ENCODE measurements around the gene UBASH3A. TPM values are rescaled to one million over a fixed set of nuclear protein-coding genes. Genes with fewer than 3 reads are reported as not detected.
A peak's percentile ranks its signal among the peaks of the same experiment; 100 is the strongest.
"Not testable (repeated sequence)": the region's sequence is repeated elsewhere in the genome, so short reads cannot be mapped to it uniquely, and the experiment has no call there.

UBASH3A gene
- total RNA-seq, 3 donors from 2014 or later: 0.60 to 2.5 (median 1.8) TPM

GRCh38 chr21:42467140-42467983, 63.7 kb downstream of the UBASH3A start:
- Histone ChIP-seq H3K4me1 (ENCODE audit: low read depth) (peaks cover 52% of the 10 kb centered on the region), H3K36me3 (ENCODE audit: low read depth) (no peaks in the 10 kb centered on the region), H3K9me3 (no peaks in the 10 kb centered on the region), H3K4me3 (no peak overlapping the region)
- no peak for TF ChIP-seq CTCF (IDR thresholded peaks at IDR 0.05)
- ATAC-seq: no peak
- intact Hi-C loops (cut with DNase I, micrococcal nuclease): loop anchor here in 1 of 2 donors (10.0 kb wide), 1 partner anchor 47 kb away; the partner anchor contains the start of gene SLC37A1
- DNase-seq: peak; percentile 43 to 54 (median 46)

- DNase-seq: no peak
- Histone ChIP-seq H3K36me3 (ENCODE audit: low read depth) (no peaks in the 10 kb centered on the region), H3K9me3 (no peaks in the 10 kb centered on the region), H3K4me3 (no peak overlapping the region), H3K4me1 (ENCODE audit: low read depth) (peaks cover 49% of the 10 kb centered on the region)
- no peak for TF ChIP-seq CTCF (IDR thresholded peaks at IDR 0.05)
- intact Hi-C loops (cut with DNase I, micrococcal nuclease): loop anchor here in 1 of 2 donors (10.0 kb wide), 1 partner anchor 46 kb away; the partner anchor contains the start of gene SLC37A1
- peak; percentile 59 for ATAC-seq
Observed at GRCh38 chr21:42468491-42469131, 64.9 kb downstream of the UBASH3A start.

- no peaks in the 10 kb centered on the region for H3K36me3 ChIP-seq (ENCODE audit: low read depth)
- peak in 2 of 3 donors; percentile 30 to 66 for DNase-seq
- H3K4me1 ChIP-seq (ENCODE audit: low read depth): peaks cover 47% of the 10 kb centered on the region
- TF ChIP-seq CTCF (IDR thresholded peaks at IDR 0.05): no peak
- peak; percentile 59 for ATAC-seq
- intact Hi-C loops (cut with DNase I, micrococcal nuclease): loop anchor here in 1 of 2 donors (10.0 kb wide), 1 partner anchor 46 kb away; the partner anchor contains the start of gene SLC37A1
- no peak overlapping the region for H3K4me3 ChIP-seq
- no peaks in the 10 kb centered on the region for H3K9me3 ChIP-seq
Observed at GRCh38 chr21:42469272-42469671, 65.6 kb downstream of the UBASH3A start.

- H3K4me1 ChIP-seq (ENCODE audit: low read depth): peaks cover 47% of the 10 kb centered on the region
- not testable (repeated sequence) for H3K4me3 ChIP-seq; DNase-seq; ATAC-seq; H3K9me3 ChIP-seq; H3K36me3 ChIP-seq (ENCODE audit: low read depth)
- intact Hi-C loops (cut with DNase I, micrococcal nuclease): loop anchor here in 1 of 2 donors (10.0 kb wide), 1 partner anchor 45 kb away; the partner anchor contains the start of gene SLC37A1
Observed at GRCh38 chr21:42469726-42470125, 66.0 kb downstream of the UBASH3A start.

GRCh38 chr21:42471206-42471605, 67.5 kb downstream of the UBASH3A start:
- no peaks in the 10 kb centered on the region for H3K9me3 ChIP-seq
- H3K36me3 ChIP-seq (ENCODE audit: low read depth): no peaks in the 10 kb centered on the region
- no peak for TF ChIP-seq CTCF (IDR thresholded peaks at IDR 0.05)
- H3K4me1 ChIP-seq (ENCODE audit: low read depth): peaks cover 38% of the 10 kb centered on the region
- DNase-seq: no peak
- intact Hi-C loops (cut with DNase I, micrococcal nuclease): no loop called here
- H3K4me3 ChIP-seq: no peak overlapping the region
- ATAC-seq: no peak
